ENCODE data around the gene JMJD4.

DNA sequence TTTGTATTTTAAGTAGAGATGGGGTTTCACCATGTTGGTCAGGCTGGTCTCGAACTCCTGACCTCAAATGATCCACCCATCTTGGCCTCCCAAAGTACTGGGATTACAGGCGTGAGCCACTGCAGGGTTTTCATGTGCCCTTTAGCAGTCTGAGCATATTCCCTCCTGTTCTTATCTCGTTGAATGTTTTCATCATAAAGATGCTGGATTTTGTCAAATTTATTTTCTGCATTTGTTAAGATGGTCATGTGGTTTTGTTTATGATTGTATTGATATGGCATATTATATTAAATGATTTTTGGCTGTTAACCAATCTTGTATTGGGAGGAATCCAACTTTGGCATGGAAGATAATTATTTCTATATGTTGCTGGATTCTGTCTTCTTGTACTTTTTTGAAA lies 8.8 kb downstream of the JMJD4 start:
- TF ChIP-seq POLR2A (IDR thresholded peaks at IDR 0.05; ENCODE audit: extremely low read depth, insufficient read length) = no peak
- TF ChIP-seq, protein P1, sequence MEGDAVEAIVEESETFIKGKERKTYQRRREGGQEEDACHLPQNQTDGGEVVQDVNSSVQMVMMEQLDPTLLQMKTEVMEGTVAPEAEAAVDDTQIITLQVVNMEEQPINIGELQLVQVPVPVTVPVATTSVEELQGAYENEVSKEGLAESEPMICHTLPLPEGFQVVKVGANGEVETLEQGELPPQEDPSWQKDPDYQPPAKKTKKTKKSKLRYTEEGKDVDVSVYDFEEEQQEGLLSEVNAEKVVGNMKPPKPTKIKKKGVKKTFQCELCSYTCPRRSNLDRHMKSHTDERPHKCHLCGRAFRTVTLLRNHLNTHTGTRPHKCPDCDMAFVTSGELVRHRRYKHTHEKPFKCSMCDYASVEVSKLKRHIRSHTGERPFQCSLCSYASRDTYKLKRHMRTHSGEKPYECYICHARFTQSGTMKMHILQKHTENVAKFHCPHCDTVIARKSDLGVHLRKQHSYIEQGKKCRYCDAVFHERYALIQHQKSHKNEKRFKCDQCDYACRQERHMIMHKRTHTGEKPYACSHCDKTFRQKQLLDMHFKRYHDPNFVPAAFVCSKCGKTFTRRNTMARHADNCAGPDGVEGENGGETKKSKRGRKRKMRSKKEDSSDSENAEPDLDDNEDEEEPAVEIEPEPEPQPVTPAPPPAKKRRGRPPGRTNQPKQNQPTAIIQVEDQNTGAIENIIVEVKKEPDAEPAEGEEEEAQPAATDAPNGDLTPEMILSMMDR (IDR thresholded peaks at IDR 0.05; ENCODE audit: low read depth, low read length) = no peak
- TF ChIP-seq, protein P2, sequence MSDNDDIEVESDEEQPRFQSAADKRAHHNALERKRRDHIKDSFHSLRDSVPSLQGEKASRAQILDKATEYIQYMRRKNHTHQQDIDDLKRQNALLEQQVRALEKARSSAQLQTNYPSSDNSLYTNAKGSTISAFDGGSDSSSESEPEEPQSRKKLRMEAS (IDR thresholded peaks at IDR 0.05; ENCODE audit: low read depth, low read length) = no peak
- no peak for TF ChIP-seq MYC (IDR thresholded peaks at IDR 0.05; ENCODE audit: low read depth, low read length)
